Measurements from ENCODE around the gene IP6K3. TPM values are rescaled to one million over a fixed set of nuclear protein-coding genes. Genes with fewer than 3 reads are reported as not detected.

Gene IP6K3
- total and polyA plus RNA-seq, 4 experiments from 2014 or later = not detected

DNA sequence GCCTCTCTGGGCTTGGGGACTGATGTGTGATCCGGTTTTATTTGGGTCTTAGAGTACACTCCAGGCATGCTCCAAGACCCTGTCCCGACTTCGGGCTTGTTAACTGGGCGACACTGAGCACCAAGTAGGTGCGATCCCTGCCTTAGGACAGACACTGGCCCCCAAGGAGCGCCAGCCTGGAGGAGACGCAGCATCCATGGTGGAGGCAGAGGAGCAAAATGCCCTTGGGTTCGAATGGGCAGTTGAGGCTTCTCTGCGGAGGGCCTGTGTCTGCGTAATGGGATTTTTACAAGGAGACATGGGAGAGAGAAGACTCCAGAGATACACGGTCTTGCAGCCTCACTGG is 42.8 kb upstream of the IP6K3 start:
- Histone ChIP-seq H3K27me3 (ENCODE audit: insufficient read depth, low read length) (no peaks in the 10 kb centered on the region), H3K4me3 (ENCODE audit: low read length in 2 of 2) (no peak overlapping the region), H3K9me3 (ENCODE audit: control insufficient read depth in 1 of 2, low read length in 2 of 2) (no peaks in the 10 kb centered on the region), H3K27ac (ENCODE audit: low read depth, low read length) (no peak overlapping the region), H3K36me3 (ENCODE audit: insufficient read depth, low read length) (peaks cover 18% of the 10 kb centered on the region), H3K4me1 (ENCODE audit: insufficient read depth, low read length) (peaks cover 40% of the 10 kb centered on the region)
- intact Hi-C loops (cut with micrococcal nuclease) = loop anchor here (1.0 to 2.0 kb wide), 4 partner anchors 67 to 637 kb away; partner anchors contain the start of genes RPS10 and UQCC2
- Mint-ChIP-seq H3K9me3 (no peaks in the 10 kb centered on the region), H3K4me1 (peaks cover 35 to 47% (median 41%) of the 10 kb centered on the region in 4 donors), H3K27ac (peak overlapping the region in 6 of 7 donors; percentile 44 to 90 (median 74)), H3K27me3 (peaks cover 0 to 5% of the 10 kb centered on the region in 2 donors), H3K36me3 (peaks cover 17 to 36% of the 10 kb centered on the region in 2 donors), H3K4me3 (peak overlapping the region; percentile 70 to 87 (median 80))
- CTCF ChIA-PET (ENCODE audit: partially characterized antibody) = interaction anchor here (5.8 kb wide), 1 partner anchor 19 kb away, joined by 31 read pairs; no protein-coding TSS in a partner anchor
- no peak for DNase-seq
- POLR2A ChIA-PET (ENCODE audit: partially characterized antibody) = interaction anchor here (1.0 to 3.0 kb wide), 9 partner anchors 12 to 434 kb away, joined by 3 to 35 read pairs (median 5); partner anchors contain the start of gene ITPR3

DNA sequence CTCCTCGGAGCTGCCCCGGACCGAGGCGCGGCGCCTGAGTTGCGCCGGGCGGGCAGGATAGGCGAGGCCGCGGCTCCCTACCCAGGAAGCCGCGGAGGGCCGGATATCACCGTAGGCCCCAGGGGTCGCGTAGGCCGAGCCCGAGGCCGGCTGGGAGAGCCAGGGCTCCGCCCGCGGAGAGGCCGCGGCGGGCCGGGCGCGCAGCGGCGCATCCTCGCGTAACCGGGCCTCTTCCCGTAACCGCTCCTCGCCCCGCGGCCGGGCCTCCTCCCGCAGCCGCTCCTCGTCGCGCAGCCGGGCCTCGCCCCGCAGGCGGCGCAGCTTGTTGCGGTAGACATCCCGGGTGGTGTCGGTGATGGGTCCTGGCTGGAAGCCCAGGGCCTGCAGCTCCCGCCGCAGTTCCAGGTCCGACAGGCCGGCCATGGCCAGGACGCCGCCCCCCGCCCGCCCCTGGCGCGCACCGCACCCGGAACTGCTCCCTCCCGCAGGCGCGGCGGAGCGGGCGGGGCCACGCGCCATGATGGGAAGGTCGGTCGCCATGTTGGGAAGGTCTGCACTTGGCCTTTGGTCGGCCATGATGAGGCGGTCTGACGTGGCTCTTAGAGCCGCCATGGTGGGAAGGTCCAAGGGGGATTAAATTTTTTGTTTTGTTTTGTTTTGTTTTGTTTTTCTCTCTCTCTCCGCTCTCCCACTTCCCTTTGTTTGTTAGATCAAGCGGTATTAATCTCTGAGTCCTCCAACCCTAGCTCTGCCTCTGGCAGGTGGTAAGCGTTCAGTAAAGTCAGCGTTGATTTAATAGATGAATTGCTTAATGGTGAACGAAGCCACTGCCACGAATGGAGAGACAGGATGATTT is 42.2 kb upstream of the IP6K3 start, which contains the start of gene LEMD2:
LEMD2 (minus strand) TSS at position 437 of the 856 bp plus-strand sequence; CDS start at position 423, 14 bp downstream.
- peak within 1 kb of the TSS; percentile 48 to 77 for H3K4me3 ChIP-seq (ENCODE audit: low read length in 2 of 2)
- intact Hi-C loops (cut with micrococcal nuclease) = loop anchor here (1.0 to 2.0 kb wide), 4 partner anchors 68 to 638 kb away; partner anchors contain the start of genes RPS10 and UQCC2
- Mint-ChIP-seq H3K4me1 (peaks cover 35 to 53% (median 45%) of the 10 kb centered on the region in 4 donors), H3K27ac (peak within 1 kb of the TSS; percentile 90 to 100 (median 99)), H3K27me3 (peaks cover 0 to 5% of the 10 kb centered on the region in 2 donors), H3K4me3 (peak within 1 kb of the TSS; percentile 90 to 100 (median 98)), H3K9me3 (no peaks in the 10 kb centered on the region), H3K36me3 (peaks cover 20 to 40% of the 10 kb centered on the region in 2 donors)
- DNase-seq = peak; percentile 88 to 94 (median 90)
- H3K4me1 ChIP-seq (ENCODE audit: insufficient read depth, low read length) = peaks cover 42% of the 10 kb centered on the region
- POLR2A ChIA-PET (ENCODE audit: partially characterized antibody) = interaction anchor here (0.6 to 3.0 kb wide), 14 partner anchors 11 to 435 kb away, joined by 3 to 35 read pairs (median 4); partner anchors contain the start of gene ITPR3
- H3K36me3 ChIP-seq (ENCODE audit: insufficient read depth, low read length) = peaks cover 21% of the 10 kb centered on the region
- H3K27ac ChIP-seq (ENCODE audit: low read depth, low read length) = peak within 1 kb of the TSS; percentile 90
- CTCF ChIA-PET (ENCODE audit: partially characterized antibody) = interaction anchor here (1.6 to 5.8 kb wide), 2 partner anchors 18 to 236 kb away, joined by 5 to 31 read pairs; no protein-coding TSS in a partner anchor
- H3K9me3 ChIP-seq (ENCODE audit: control insufficient read depth in 1 of 2, low read length in 2 of 2) = no peaks in the 10 kb centered on the region
- no peaks in the 10 kb centered on the region for H3K27me3 ChIP-seq (ENCODE audit: insufficient read depth, low read length)

DNA sequence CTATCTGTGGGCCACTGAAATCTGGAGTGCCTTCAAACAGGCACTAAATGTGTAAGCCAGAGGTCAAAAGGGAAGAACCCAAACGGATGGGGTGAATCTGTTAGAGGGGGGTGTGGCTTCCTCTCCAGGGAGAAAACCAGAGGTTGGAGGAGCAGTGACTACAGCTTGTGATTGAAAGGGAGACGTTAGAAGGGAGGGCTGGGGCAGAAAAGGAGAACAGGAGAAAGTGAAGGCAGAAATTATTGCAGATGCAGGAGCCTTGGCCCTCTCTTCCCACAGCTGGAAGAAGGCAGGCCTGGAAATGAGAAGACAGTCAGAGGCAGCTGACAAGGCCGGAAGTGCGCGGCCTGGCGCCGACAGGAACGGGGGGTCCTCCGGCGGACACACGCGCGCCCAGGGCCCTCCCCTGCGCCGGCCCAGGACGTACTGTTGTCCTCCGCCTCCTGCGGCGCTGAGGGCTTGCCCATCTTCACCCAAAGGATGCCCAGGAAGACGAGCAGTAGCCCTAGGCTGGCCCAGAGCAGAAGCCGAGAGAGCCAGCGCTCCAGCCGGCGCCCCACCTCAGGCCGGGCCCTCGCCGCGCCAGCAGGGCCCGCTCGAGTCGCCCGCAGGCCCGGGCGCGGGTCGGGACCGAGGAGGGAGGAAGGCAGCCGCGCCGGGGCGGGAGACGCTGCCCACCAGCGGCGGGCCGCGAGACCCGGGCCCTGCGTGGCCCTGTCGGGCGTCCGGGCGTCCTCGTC is 41.4 kb upstream of the IP6K3 start:
- H3K4me3 ChIP-seq (ENCODE audit: low read length in 2 of 2) = peak overlapping the region; percentile 48 to 77
- DNase-seq = peak; percentile 31 to 77 (median 57)
- Mint-ChIP-seq H3K27ac (peak overlapping the region; percentile 90 to 100 (median 99)), H3K27me3 (no peaks in the 10 kb centered on the region), H3K36me3 (peaks cover 27 to 48% of the 10 kb centered on the region in 2 donors), H3K4me1 (peaks cover 35 to 61% (median 48%) of the 10 kb centered on the region in 4 donors), H3K9me3 (no peaks in the 10 kb centered on the region), H3K4me3 (peak overlapping the region; percentile 90 to 100 (median 98))
- H3K27me3 ChIP-seq (ENCODE audit: insufficient read depth, low read length) = no peaks in the 10 kb centered on the region
- intact Hi-C loops (cut with micrococcal nuclease) = loop anchor here (2.0 kb wide), 2 partner anchors 69 to 639 kb away; partner anchors contain the start of gene RPS10
- peak overlapping the region; percentile 90 for H3K27ac ChIP-seq (ENCODE audit: low read depth, low read length)
- ChIA-PET POLR2A (ENCODE audit: partially characterized antibody) (interaction anchor here (0.6 to 3.0 kb wide), 19 partner anchors 10 to 884 kb away, joined by 3 to 35 read pairs (median 4); partner anchors contain the start of genes GRM4 and ITPR3), CTCF (ENCODE audit: partially characterized antibody) (interaction anchor here (0.8 to 5.8 kb wide), 6 partner anchors 12 to 237 kb away, joined by 3 to 31 read pairs (median 4); partner anchors contain the start of gene UQCC2)
- H3K9me3 ChIP-seq (ENCODE audit: control insufficient read depth in 1 of 2, low read length in 2 of 2) = no peaks in the 10 kb centered on the region
- peaks cover 46% of the 10 kb centered on the region for H3K4me1 ChIP-seq (ENCODE audit: insufficient read depth, low read length)
- peaks cover 29% of the 10 kb centered on the region for H3K36me3 ChIP-seq (ENCODE audit: insufficient read depth, low read length)

DNA sequence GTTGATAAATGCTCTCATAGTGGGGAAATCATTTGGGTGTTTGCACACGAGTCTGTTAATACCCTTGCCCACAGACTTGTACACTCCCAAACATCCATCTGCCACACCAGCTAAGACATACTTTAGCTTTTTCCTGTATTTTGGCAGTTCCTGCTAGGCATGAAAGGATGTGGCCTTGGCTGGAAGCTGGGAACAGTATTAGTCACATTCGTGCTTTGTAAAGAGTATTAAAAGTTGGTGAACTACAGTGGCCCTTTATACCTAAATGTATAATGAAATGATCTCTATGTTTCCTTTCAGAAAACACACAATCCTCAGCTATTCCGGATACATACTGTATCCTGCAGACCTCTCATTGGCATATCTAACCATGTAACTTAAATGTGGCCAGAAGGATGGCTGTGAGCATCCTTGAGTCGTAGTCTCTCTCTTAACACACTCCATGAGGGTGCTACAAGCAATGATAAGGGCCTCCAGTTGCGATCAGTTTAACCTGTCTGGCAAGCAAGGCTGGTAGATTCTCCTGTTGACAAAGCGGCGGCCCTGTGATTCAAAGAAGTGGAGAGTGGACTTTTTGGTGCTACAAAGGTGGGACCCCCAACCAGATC is 40.7 kb upstream of the IP6K3 start:
- DNase-seq = no peak
- ChIA-PET CTCF (ENCODE audit: partially characterized antibody) (interaction anchor here (0.8 to 5.8 kb wide), 6 partner anchors 11 to 237 kb away, joined by 3 to 31 read pairs (median 4); partner anchors contain the start of gene UQCC2), POLR2A (ENCODE audit: partially characterized antibody) (interaction anchor here (0.6 to 3.0 kb wide), 13 partner anchors 10 to 885 kb away, joined by 3 to 35 read pairs (median 4); partner anchors contain the start of gene GRM4)
- Mint-ChIP-seq H3K36me3 (peaks cover 32 to 55% of the 10 kb centered on the region in 2 donors), H3K27me3 (no peaks in the 10 kb centered on the region), H3K9me3 (no peaks in the 10 kb centered on the region), H3K4me3 (peak overlapping the region; percentile 90 to 100 (median 98)), H3K27ac (peak overlapping the region; percentile 90 to 100 (median 99)), H3K4me1 (peaks cover 36 to 63% (median 50%) of the 10 kb centered on the region in 4 donors)
- Histone ChIP-seq H3K4me1 (ENCODE audit: insufficient read depth, low read length) (peaks cover 46% of the 10 kb centered on the region), H3K4me3 (ENCODE audit: low read length in 2 of 2) (peak overlapping the region; percentile 48 to 77), H3K36me3 (ENCODE audit: insufficient read depth, low read length) (peaks cover 36% of the 10 kb centered on the region), H3K27ac (ENCODE audit: low read depth, low read length) (peak overlapping the region; percentile 90), H3K27me3 (ENCODE audit: insufficient read depth, low read length) (no peaks in the 10 kb centered on the region), H3K9me3 (ENCODE audit: control insufficient read depth in 1 of 2, low read length in 2 of 2) (no peaks in the 10 kb centered on the region)
- intact Hi-C loops (cut with micrococcal nuclease) = no loop called here

DNA sequence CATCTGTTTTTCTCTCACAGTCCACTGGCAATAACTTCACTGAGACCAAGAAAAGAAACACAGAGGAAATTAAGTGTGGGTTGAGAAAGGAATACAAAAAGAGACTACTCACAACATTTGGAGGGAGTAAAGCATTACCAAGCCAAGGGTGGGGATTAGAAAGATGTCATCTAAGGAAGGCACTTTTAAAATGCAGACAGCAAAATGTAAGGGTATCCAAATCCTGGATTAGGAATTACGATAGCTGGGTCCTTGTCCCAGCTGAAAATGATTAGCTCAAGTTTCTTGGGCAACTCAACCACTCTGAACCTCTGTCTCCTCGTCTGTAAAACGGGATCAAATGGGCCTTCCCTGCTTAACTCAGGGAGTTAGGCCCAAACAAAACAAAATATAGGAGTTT is 40.0 kb upstream of the IP6K3 start:
- peak overlapping the region; percentile 90 to 100 (median 98) for H3K4me3 Mint-ChIP-seq
- H3K27ac Mint-ChIP-seq = peak overlapping the region in 5 of 7 donors; percentile 31 to 99 (median 99)
- CTCF ChIA-PET (ENCODE audit: partially characterized antibody) = interaction anchor here (1.4 to 5.8 kb wide), 2 partner anchors 16 to 128 kb away, joined by 5 to 31 read pairs; no protein-coding TSS in a partner anchor

DNA sequence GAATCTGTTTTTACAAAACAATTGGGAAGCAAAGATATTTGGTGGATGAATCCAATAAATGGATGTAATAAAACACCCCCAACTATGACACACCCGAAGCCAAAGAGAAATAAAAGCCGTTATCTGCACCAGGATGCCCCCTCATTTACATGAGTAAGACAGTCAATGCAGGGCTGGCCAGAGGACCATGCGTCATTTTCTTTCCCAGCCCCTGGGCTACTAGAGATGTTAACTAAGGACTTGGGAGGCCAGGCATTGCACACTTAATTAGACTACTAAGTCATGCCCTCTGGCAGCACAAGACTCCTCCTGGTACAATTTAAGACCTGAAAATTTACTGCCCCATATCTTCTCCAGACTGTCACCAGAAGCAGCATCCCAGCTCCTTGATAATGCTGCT is 39.1 kb upstream of the IP6K3 start:
- H3K27me3 ChIP-seq (ENCODE audit: insufficient read depth, low read length) = no peaks in the 10 kb centered on the region

More for the DNA sequence above, 40.0 kb upstream of the IP6K3 start:
- peaks cover 43% of the 10 kb centered on the region for H3K36me3 ChIP-seq (ENCODE audit: insufficient read depth, low read length)
- POLR2A ChIA-PET (ENCODE audit: partially characterized antibody) = interaction anchor here (2.6 to 3.0 kb wide), 2 partner anchors 9 to 16 kb away, joined by 26 to 35 read pairs; no protein-coding TSS in a partner anchor
- H3K27ac ChIP-seq (ENCODE audit: low read depth, low read length) = peak overlapping the region; percentile 90
- no peaks in the 10 kb centered on the region for H3K27me3 ChIP-seq (ENCODE audit: insufficient read depth, low read length)
- H3K4me1 ChIP-seq (ENCODE audit: insufficient read depth, low read length) = peaks cover 46% of the 10 kb centered on the region
- DNase-seq = no peak
- H3K4me3 ChIP-seq (ENCODE audit: low read length in 2 of 2) = no peak overlapping the region
- H3K4me1 Mint-ChIP-seq = peaks cover 41 to 70% (median 54%) of the 10 kb centered on the region in 4 donors
- no peaks in the 10 kb centered on the region for H3K9me3 Mint-ChIP-seq
- no peaks in the 10 kb centered on the region for H3K27me3 Mint-ChIP-seq
- no peaks in the 10 kb centered on the region for H3K9me3 ChIP-seq (ENCODE audit: control insufficient read depth in 1 of 2, low read length in 2 of 2)
- intact Hi-C loops (cut with micrococcal nuclease) = no loop called here
- peaks cover 37 to 61% of the 10 kb centered on the region in 2 donors for H3K36me3 Mint-ChIP-seq

More for the DNA sequence above, 39.1 kb upstream of the IP6K3 start:
- intact Hi-C loops (cut with micrococcal nuclease) = no loop called here
- Histone ChIP-seq H3K36me3 (ENCODE audit: insufficient read depth, low read length) (peaks cover 51% of the 10 kb centered on the region), H3K27ac (ENCODE audit: low read depth, low read length) (no peak overlapping the region), H3K4me1 (ENCODE audit: insufficient read depth, low read length) (peaks cover 46% of the 10 kb centered on the region), H3K9me3 (ENCODE audit: control insufficient read depth in 1 of 2, low read length in 2 of 2) (no peaks in the 10 kb centered on the region), H3K4me3 (ENCODE audit: low read length in 2 of 2) (no peak overlapping the region)
- POLR2A ChIA-PET (ENCODE audit: partially characterized antibody) = interaction anchor here (0.9 kb wide), 1 partner anchor 130 kb away, joined by 3 read pairs; no protein-coding TSS in a partner anchor
- Mint-ChIP-seq H3K27me3 (no peaks in the 10 kb centered on the region), H3K36me3 (peaks cover 42 to 66% of the 10 kb centered on the region in 2 donors), H3K4me1 (peaks cover 43 to 70% (median 57%) of the 10 kb centered on the region in 4 donors), H3K9me3 (no peaks in the 10 kb centered on the region), H3K4me3 (peak overlapping the region; percentile 31 to 99 (median 68)), H3K27ac (peak overlapping the region in 5 of 7 donors; percentile 44 to 90 (median 60))
- DNase-seq = no peak
- CTCF ChIA-PET (ENCODE audit: partially characterized antibody) = interaction anchor here (5.8 kb wide), 1 partner anchor 15 kb away, joined by 31 read pairs; no protein-coding TSS in a partner anchor

Measured in CD4-positive, alpha-beta memory T cell (primary cell).